GM12872 (cell line): ENCODE measurements around the gene KLRG1.

Experiments
- CTCF ChIP-seq: IDR thresholded peaks from 3 replicates; pipeline ENCODE4 v1.5.1; 2011; ENCODE audit warnings: low read depth, mild to moderate bottlenecking, low read length, moderate library complexity; ENCODE audit not compliant: insufficient read depth

The KLRG1 gene

GRCh38 chr12:8989413-8989812 is at the start of gene KLRG1:
Gene KLRG1 (plus strand): TSS chr12:8989546. CDS start chr12:8989636, 90 bp downstream.
- TF ChIP-seq CTCF = no peak

GRCh38 chr12:8941691-8942478 is 47.5 kb upstream of the KLRG1 start:
- TF ChIP-seq CTCF = no peak

- TF ChIP-seq CTCF = no peak
Measured at GRCh38 chr12:8943565-8944186, 45.7 kb upstream of the KLRG1 start.

GRCh38 chr12:8946733-8947132 is 42.6 kb upstream of the KLRG1 start:
- TF ChIP-seq CTCF = no peak

GRCh38 chr12:8947737-8948136 is 41.6 kb upstream of the KLRG1 start:
- no peak for TF ChIP-seq CTCF

GRCh38 chr12:8948701-8949341 is 40.5 kb upstream of the KLRG1 start:
- TF ChIP-seq CTCF = no peak
